ENCODE data around the gene COTL1.

GRCh38 chr16:84663433-84664101 lies 45.7 kb upstream of the COTL1 start:
- TF ChIP-seq EZH2phosphoT487 (IDR thresholded peaks at IDR 0.05; ENCODE audit: borderline replicate concordance) (no peak), CTCF (conservative IDR thresholded peaks at IDR 0.05; ENCODE audit: low read length) (no peak)

Data from Loucy (cell line).